A673 (cell line): ENCODE data around the gene CCDC186. TPM values are rescaled to one million over a fixed set of nuclear protein-coding genes. Genes with fewer than 3 reads are reported as not detected.

Experiments used
- BruUV-seq: library from RNA; stranded (reverse); fragments of 400-500 nt; replicated peaks from 2 replicates; lab custom pipeline; 2021; lab: Mats Ljungman, UMichigan
- CTCF ChIA-PET: fragments of 300-600 bp; sonication (Branson Sonifier 250); formaldehyde crosslinking; loops from one replicate; lab custom pipeline; 2022; ENCODE audit warnings: antibody characterized with exemption; lab: Charles Lee
- POLR2A ChIA-PET: fragments of 300-600 bp; sonication (Branson Sonifier 250); formaldehyde crosslinking; loops from one replicate; lab custom pipeline; 2022; ENCODE audit warnings: antibody characterized with exemption; ENCODE audit not compliant: low non-redundant PET; lab: Charles Lee
- DNase-seq: peaks from one replicate; pipeline ENCODE4 v3.0.0-alpha.2; 2015; ENCODE audit warnings: low spot score
- H3K27ac ChIP-seq: fragments of 200-600 bp; sonication (generic); 2 replicates; pipeline ENCODE4 v1.5.1; 2016; ENCODE audit warnings: mixed run types, low read depth, mild to moderate bottlenecking, mixed read lengths, antibody characterized with exemption, low read length; ENCODE audit not compliant: poor library complexity, severe bottlenecking
- H3K27me3 ChIP-seq: fragments of 200-600 bp; sonication (generic); replicated peaks from 2 replicates; pipeline ENCODE4 v1.6.1; 2017; ENCODE audit warnings: mixed run types, low read depth, mild to moderate bottlenecking, mixed read lengths, antibody characterized with exemption, low read length; ENCODE audit not compliant: insufficient read depth, poor library complexity
- H3K36me3 ChIP-seq: fragments of 200-600 bp; sonication (generic); 2 replicates; pipeline ENCODE4 v1.6.1; 2016; ENCODE audit warnings: mixed run types, mild to moderate bottlenecking, mixed read lengths, antibody characterized with exemption, low read length; ENCODE audit not compliant: insufficient read depth, poor library complexity, severe bottlenecking
- H3K4me1 ChIP-seq: fragments of 200-600 bp; sonication (generic); 2 replicates; pipeline ENCODE4 v1.6.1; 2017; ENCODE audit warnings: mixed run types, mild to moderate bottlenecking, mixed read lengths, antibody characterized with exemption, low read length; ENCODE audit not compliant: insufficient read depth, poor library complexity, severe bottlenecking
- H3K4me3 ChIP-seq: fragments of 200-600 bp; sonication (generic); 2 replicates; pipeline ENCODE4 v1.5.1; 2016; ENCODE audit warnings: low read depth, mixed run types, mild to moderate bottlenecking, mixed read lengths, low read length; ENCODE audit not compliant: poor library complexity, severe bottlenecking
- H3K9me3 ChIP-seq: fragments of 200-600 bp; sonication (generic); 2 replicates; pipeline ENCODE4 v1.6.1; 2016; ENCODE audit warnings: mixed run types, low read depth, mild to moderate bottlenecking, mixed read lengths, antibody characterized with exemption, low read length; ENCODE audit not compliant: poor library complexity, severe bottlenecking
- CTCF ChIP-seq: fragments of 300-800, 200-600 bp; sonication (generic); conservative IDR thresholded peaks from 2 replicates; pipeline ENCODE4 v1.5.1; 2017; ENCODE audit warnings: low read depth, mild to moderate bottlenecking, antibody characterized with exemption, low read length, moderate library complexity, mixed read lengths
- EZH2 ChIP-seq: fragments of 200-600 bp; sonication (generic); IDR thresholded peaks from 2 replicates; pipeline ENCODE4 v1.6.1; 2017; ENCODE audit warnings: borderline replicate concordance, low read depth, mild to moderate bottlenecking, mixed read lengths, antibody characterized with exemption, low read length; ENCODE audit not compliant: poor library complexity, severe bottlenecking
- intact Hi-C: fragments of 100-400 bp; cut with micrococcal nuclease; formaldehyde crosslinking; loops from one replicate; pipeline ENCODE4 v1.10.0; 2022; ENCODE audit not compliant: unreplicated experiment
- total RNA-seq: library from RNA; stranded (reverse); gene quantifications from 2 replicates; pipeline ENCODE4 v1.2.3, GENCODE V29; 2021

The CCDC186 gene
- total RNA-seq, 1 experiment from 2014 or later = 10.9 TPM

- H3K27me3 ChIP-seq = no peaks in the 10 kb centered on the region
- no peak for DNase-seq
- ChIA-PET POLR2A (no interaction called here), CTCF (no interaction called here)
- intact Hi-C loops = no loop called here
- H3K4me1 ChIP-seq = no peaks in the 10 kb centered on the region
- H3K9me3 ChIP-seq = no peaks in the 10 kb centered on the region
- no peak overlapping the region for H3K4me3 ChIP-seq
- TF ChIP-seq EZH2 (no peak), CTCF (no peak)
- H3K36me3 ChIP-seq = no peaks in the 10 kb centered on the region
- no peak overlapping the region for H3K27ac ChIP-seq
- BruUV-seq = no TSS peak
Measured at GRCh38 chr10:114077347-114077746, 96.7 kb downstream of the CCDC186 start.

DNA sequence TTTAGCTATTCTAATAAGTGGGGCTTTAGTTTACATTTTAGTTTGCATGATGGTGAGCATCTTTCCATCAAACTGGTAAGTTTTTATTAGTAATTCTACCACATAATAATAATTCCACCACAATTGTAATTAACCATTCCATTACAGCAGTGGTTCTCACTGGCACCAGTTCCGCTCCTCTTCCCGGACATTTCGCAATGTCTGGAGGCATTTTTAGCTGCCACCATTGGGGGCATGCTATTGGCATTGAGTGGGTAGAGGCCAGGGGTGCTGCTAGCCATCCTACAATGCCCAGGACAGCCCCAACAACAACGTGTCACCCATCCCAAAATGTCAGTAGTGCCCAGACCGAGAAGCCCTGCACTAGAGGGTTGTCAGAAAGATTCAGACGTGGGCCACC is 98.9 kb downstream of the CCDC186 start:
- no peaks in the 10 kb centered on the region for H3K36me3 ChIP-seq
- BruUV-seq = no TSS peak
- no peaks in the 10 kb centered on the region for H3K27me3 ChIP-seq
- no peak for DNase-seq
- ChIA-PET POLR2A (interaction anchor here (0.7 kb wide), 1 partner anchor 181 kb away, joined by 3 read pairs; no protein-coding TSS in a partner anchor), CTCF (no interaction called here)
- H3K27ac ChIP-seq = no peak overlapping the region
- peaks cover 3% of the 10 kb centered on the region for H3K4me1 ChIP-seq
- H3K9me3 ChIP-seq = no peaks in the 10 kb centered on the region
- intact Hi-C loops = no loop called here
- no peak overlapping the region for H3K4me3 ChIP-seq
- TF ChIP-seq CTCF (no peak), EZH2 (no peak)

- Histone ChIP-seq H3K27me3 (no peaks in the 10 kb centered on the region), H3K4me3 (no peak overlapping the region), H3K36me3 (no peaks in the 10 kb centered on the region), H3K9me3 (no peaks in the 10 kb centered on the region), H3K27ac (no peak overlapping the region), H3K4me1 (peaks cover 5% of the 10 kb centered on the region)
- POLR2A ChIA-PET = no interaction called here
- CTCF ChIA-PET = no interaction called here
- no peak for DNase-seq
- intact Hi-C loops = no loop called here
- no TSS peak for BruUV-seq
- TF ChIP-seq CTCF (no peak), EZH2 (no peak)
Measured at GRCh38 chr10:114073395-114074186, 100.4 kb downstream of the CCDC186 start.
